GM18502 (cell line): ENCODE measurements around the gene CFD.
"Not testable (repeated sequence)": the region's sequence is repeated elsewhere in the genome, so short reads cannot be mapped to it uniquely, and the experiment has no call there.

Experiments used
- ATAC-seq: cut with Tn5 transposase; IDR thresholded peaks from one replicate; pipeline ENCODE4 v1.9.1; 2021; ENCODE audit warnings: mild to moderate bottlenecking; ENCODE audit not compliant: unreplicated experiment, poor library complexity

The CFD gene

DNA sequence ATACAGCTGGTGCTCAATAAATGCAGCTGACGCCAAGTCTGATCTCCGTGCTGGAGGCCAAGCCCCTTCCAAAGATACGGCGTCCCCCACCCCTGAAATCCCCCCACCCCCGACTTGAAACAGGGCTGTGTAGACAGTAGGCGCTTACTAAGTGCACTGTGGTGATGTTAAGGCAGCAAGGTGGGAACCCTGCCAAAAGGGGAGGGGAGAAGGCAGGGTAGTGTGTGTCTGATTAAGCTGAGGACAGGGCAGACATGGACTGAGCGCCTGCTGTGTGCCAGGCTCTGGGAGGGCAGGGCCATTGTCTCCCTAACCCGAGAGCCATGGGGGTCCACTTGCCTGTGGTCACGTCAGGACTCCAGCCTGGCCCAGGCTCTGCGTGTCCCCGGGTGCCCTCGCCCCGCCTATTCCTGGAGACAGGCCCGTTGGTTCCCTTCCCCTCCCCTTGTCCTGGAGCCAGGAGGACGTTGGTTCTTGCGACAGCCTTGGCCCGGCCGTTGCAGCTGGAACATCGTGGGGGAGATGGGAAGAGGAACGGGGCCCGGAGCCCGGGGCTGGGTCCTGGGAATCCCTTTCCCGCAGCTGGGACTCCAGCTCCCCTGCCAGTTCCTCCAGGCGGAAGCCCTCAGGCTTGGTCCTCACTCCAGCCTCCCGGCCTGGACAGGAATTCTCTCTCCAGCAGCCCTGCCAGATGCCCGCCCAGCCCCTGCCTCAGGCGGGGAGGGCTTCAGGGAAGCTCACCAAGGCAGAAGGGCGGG lies 9.1 kb upstream of the CFD start:
- no peak for ATAC-seq

DNA sequence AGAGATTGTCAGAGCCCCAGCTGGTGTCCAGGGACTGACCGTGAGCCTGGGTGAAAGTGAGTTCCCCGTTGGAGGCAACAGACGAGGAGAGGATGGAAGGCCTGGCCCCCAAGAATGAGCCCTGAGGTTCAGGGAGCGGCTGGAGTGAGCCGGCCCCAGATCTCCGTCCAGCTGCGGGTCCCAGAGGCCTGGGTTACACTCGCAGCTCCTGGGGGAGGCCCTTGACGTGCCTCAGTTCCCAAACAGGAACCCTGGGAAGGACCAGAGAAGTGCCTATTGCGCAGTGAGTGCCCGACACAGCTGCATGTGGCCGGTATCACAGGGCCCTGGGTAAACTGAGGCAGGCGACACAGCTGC lies 8.5 kb upstream of the CFD start:
- ATAC-seq: no peak

DNA sequence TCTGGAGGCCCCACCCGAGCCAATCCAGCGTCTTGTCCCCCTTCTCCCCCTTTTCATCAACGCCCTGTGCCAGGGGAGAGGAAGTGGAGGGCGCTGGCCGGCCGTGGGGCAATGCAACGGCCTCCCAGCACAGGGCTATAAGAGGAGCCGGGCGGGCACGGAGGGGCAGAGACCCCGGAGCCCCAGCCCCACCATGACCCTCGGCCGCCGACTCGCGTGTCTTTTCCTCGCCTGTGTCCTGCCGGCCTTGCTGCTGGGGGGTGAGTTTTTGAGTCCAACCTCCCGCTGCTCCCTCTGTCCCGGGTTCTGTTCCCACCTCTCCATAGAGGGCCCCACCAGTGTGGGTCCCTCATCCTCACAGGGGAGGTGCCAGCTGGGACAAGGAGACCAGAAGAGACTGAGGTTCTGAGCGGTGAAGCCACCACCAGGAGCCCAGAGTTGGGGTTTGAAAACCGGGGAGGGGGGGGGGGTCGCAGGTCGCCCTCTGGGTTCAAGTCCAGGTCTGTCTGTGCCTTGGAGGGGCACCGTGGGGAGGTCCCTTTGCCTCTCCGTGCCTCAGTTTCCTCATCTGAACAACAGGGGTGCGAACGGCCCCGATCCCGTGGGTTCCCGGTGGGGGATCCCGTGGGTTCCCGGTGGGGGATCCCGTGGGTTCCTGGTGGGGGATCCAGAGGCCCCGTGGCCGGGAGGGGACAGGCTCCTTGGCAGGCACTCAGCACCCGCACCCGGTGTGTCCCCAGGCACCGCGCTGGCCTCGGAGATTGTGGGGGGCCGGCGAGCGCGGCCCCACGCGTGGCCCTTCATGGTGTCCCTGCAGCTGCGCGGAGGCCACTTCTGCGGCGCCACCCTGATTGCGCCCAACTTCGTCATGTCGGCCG lies 7.1 kb upstream of the CFD start, which contains the start of gene ELANE:
TSS of gene ELANE (plus strand) at position 168 of the 878 bp plus-strand sequence. CDS start at position 194, 26 bp downstream.
- no peak for ATAC-seq

DNA sequence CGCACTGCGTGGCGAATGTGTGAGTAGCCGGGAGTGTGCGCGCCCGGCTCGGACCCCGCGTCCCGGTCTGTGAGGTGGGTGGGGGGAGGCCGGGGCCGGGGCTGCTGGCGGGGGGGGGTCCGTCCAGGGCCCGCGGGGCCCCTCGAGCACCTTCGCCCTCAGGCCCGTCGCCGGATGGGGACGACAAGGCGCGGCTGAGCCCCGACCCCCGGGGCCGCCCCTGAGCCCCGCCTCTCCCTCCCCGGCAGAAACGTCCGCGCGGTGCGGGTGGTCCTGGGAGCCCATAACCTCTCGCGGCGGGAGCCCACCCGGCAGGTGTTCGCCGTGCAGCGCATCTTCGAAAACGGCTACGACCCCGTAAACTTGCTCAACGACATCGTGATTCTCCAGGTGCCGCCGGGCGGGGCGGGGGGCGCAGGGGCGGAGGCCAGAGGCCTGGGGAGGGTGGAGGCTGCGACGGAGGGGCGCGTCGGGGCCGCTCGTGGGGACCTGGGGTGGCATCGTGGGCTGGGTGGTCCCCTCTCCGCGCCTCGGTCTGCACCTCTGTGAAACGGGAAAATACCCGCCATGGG lies 6.4 kb upstream of the CFD start:
- no peak for ATAC-seq

DNA sequence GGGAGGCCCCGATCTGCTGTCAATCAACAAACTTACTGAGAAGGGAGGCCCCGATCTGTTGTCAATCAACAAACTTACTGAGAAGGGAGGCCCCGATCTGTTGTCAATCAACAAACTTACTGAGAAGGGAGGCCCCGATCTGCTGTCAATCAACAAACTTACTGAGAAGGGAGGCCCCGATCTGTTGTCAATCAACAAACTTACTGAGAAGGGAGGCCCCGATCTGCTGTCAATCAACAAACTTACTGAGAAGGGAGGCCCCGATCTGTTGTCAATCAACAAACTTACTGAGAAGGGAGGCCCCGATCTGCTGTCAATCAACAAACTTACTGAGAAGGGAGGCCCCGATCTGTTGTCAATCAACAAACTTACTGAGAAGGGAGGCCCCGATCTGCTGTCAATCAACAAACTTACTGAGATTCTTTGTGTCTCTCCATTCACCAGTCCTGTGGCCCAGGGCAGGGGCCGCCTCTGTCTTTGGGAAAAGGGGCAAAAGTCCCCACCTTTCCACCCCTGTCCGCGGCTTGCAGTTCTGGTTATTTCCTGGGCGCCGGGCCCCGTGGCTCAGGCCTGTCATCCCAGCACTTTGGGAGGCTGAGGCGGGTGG lies 5.7 kb upstream of the CFD start:
- ATAC-seq: not testable (repeated sequence)

DNA sequence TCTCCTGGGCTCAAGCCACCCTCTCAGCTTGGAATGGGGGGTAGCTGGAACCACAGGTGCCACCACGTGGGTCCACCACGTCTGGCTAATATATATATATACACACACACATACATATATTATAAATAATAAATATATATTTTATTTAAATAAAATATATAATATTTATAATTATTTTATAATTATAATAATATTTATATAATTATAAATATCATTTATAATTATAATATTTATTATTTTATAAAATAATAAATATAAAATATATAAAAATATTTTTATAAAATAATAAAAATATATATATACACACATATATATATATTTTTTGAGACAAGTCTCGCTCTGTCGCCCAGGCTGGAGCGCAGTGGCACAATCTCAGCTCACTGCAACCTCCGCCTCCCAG lies 4.9 kb upstream of the CFD start:
- ATAC-seq: no peak

DNA sequence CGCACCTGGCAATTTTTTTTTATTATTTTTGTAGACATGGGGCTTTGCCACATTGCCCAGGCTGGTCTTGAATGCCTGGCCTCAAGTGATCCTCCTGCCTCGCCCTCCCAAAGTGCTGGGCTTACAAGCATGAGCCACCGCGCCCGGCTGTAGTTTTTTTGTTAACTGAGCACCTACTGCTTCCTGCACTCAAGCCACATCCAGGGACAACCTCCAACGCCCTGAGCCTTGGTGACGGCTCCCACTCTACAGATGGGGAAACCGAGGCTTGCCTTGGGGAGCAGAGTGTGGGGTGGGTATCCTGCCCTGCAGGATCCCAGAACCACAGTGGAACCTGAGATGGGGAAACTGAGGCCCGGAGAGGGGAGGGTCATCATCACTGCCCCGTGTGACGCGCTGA lies 4.3 kb upstream of the CFD start:
- no peak for ATAC-seq

DNA sequence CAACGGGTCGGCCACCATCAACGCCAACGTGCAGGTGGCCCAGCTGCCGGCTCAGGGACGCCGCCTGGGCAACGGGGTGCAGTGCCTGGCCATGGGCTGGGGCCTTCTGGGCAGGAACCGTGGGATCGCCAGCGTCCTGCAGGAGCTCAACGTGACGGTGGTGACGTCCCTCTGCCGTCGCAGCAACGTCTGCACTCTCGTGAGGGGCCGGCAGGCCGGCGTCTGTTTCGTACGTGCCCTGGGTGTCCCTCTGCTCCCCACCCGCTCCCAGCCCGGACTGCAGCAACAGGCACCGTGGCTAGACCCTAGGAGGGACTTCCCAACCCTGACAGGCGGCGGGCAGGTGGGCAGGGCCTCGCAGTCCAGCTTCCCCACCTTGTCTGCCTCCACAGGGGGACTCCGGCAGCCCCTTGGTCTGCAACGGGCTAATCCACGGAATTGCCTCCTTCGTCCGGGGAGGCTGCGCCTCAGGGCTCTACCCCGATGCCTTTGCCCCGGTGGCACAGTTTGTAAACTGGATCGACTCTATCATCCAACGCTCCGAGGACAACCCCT lies 3.8 kb upstream of the CFD start:
- ATAC-seq: no peak

DNA sequence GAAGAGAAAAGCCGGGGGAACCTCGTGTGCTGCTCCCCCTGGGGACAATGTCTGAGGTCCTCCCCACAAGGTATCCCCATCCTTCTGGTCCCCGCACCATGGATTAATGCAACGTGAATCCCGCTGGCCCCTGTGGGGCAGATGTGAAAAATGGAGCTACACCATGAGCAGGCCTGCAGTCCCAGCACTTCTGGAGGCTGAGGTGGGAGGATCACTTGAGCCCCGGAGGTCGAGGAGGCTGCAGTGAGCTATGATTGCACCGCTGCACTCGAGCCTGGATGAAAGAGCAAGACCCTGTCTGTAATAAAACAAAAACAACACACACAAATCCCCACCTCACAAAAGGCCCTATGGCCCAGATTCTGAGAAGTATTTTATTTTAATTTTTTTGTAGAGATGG lies 1.2 kb upstream of the CFD start:
- no peak for ATAC-seq

DNA sequence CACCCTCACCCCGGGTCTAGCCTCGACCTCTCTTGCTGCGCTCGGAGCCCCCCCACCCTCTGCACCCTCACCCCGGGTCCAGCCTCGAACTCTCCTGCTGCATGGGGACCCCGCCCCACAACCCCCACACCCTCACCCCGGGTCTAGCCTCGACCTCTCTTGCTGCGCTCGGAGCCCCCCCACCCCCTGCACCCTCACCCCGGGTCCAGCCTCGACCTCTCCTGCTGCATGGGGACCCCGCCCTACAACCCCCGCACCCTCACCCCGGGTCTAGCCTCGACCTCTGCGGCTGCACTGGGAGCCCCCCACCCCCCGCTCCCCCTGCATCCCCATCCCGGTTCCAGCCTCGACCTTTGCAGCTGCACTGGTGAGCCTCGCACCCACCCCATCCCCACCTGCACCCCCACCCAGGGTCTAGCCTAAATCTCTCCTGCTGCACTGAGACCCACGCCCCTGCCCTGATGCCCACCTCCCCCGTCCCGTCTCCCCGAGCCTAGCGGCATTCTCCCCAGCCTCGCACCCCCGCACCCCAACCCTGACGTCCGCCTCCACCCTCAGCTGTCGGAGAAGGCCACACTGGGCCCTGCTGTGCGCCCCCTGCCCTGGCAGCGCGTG lies 1.8 kb downstream of the CFD start:
- ATAC-seq: no peak

DNA sequence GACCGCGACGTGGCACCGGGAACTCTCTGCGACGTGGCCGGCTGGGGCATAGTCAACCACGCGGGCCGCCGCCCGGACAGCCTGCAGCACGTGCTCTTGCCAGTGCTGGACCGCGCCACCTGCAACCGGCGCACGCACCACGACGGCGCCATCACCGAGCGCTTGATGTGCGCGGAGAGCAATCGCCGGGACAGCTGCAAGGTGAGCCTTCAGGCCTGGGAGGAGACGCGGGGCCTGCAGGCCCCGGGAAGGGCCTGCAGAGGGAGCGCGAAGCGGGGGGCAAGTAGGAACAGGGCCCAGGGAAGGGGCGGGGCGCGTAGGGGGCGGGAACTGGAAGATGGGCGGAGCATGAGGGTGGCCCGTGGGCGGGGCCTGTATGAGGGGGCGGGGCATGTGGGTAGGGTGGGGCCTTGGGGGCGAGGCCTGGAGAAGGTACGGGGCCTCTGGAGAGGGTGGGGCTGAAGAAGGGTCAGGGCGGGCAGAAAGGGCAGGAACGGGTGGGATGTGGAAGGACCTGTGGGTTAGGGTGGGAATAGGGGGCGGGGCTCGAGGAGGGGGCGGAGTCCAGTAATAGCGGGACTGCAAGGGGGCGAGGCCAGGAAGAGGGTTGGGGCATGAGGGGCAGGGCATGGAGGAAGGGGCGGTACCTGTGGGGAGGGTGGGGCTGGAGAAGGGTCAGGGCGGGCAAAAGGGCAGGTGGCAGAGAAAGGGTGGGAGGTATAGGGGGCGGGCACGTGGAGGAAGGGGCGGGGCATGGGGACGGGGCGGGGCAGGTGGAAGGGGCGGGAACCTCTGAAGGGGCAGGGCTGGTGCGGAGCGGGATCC lies 2.5 kb downstream of the CFD start:
- ATAC-seq: no peak

DNA sequence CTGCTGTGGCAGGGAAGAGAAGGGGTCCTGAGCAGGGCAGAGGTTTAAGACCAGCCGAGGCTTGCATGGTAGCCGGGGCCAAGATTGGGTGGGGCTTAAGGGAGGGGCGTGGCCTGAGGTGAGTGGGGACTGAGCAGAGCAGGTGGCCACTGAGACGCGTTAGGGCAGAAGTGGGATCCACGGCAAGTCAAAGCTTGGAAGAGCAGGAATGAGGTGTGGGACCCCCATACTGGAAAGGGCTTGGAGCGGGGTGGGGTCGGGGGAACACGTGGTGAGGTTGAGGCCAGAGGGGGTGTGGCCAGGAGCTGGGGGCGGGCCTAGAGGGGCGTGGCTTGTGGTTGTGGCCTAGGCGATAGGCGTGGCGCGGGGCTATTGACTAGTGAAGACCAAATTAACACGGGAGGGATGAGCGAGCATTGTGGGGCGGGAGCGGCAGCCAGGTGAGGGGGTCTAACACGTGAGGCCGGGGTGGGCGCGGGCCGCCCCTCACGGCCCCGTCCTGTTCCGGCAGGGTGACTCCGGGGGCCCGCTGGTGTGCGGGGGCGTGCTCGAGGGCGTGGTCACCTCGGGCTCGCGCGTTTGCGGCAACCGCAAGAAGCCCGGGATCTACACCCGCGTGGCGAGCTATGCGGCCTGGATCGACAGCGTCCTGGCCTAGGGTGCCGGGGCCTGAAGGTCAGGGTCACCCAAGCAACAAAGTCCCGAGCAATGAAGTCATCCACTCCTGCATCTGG lies 3.3 kb downstream of the CFD start:
- ATAC-seq: no peak

DNA sequence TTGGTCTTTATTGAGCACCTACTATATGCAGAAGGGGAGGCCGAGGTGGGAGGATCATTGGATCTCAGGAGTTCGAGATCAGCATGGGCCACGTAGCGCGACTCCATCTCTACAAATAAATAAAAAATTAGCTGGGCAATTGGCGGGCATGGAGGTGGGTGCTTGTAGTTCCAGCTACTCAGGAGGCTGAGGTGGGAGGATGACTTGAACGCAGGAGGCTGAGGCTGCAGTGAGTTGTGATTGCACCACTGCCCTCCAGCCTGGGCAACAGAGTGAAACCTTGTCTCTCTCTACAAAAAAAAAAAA lies 3.8 kb downstream of the CFD start:
- no peak for ATAC-seq

DNA sequence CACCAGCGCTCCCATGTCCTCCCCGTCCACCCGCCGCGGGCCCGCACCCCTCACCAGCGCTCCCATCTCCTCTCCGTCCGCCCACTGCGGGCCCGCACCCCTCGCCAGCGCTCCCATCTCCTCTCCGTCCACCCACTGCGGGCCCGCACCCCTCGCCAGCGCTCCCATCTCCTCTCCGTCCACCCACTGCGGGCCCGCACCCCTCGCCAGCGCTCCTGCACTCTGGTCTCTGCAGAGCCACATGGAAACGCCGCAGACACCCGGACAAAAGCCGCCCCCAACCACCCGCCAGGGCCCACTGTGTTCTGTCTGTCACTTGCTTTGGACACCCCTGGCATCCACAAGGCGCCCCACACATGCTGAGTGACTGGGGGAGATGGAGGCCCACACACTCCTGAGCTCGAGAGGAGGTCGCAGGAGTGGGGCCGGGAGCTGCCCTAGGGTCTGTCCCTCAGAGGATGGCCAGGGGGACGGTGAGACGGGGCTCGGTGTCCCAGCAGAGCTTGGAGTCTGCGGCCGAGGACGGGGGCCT lies 7.4 kb downstream of the CFD start:
- ATAC-seq: no peak

DNA sequence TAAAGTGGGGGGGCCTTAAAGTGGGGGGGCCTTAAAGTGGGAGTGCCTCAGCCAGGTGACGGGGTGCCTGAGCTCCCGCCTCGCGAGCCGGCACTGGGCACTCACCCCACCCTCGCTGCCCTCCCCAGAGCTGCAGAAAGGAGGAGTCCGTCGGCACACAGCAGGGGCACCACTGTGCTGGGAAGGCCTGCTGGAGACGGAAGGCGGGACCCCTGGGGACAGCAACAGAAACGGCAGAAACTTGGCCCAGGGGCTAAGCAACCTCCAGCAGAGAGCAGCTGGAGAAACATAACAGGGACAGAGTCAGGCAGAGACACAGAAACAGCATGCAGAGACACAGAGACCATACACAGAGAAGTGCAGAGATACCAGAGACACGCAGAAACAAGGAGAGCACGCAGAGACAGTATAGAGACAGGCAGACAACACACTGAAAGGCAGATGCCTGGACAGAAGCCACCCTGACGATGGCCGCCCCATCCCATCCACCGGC lies 7.9 kb downstream of the CFD start:
- no peak for ATAC-seq

DNA sequence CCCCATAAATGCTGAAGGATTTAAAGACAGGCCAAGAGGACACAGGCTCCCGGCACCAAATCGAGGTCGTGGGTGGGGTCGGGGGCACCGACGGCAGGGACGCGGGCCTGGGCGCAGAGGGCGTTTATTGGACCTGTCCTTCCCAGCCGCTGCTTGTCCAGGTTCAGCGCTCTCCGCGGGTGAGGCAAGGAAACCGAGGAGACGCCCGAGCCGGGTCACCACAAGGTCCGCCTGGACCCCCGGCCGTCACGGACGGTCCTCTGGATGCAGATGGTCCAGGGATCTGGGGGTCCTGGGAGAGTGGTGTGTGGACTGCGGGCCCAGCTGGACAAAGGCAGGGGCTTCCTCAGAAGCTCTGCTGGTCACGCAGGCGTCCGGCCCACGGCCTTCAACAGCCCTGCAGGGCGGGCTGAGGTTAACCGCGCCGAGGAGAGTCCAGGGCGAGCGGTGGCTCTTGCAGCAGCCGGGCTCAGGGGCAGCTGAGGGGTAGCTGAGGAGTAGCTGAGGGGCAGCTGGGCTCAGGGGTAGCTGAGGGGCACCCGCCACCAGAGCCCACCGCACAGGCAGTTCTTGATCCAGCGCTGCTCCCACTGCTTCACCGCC lies 8.5 kb downstream of the CFD start:
- ATAC-seq: no peak

DNA sequence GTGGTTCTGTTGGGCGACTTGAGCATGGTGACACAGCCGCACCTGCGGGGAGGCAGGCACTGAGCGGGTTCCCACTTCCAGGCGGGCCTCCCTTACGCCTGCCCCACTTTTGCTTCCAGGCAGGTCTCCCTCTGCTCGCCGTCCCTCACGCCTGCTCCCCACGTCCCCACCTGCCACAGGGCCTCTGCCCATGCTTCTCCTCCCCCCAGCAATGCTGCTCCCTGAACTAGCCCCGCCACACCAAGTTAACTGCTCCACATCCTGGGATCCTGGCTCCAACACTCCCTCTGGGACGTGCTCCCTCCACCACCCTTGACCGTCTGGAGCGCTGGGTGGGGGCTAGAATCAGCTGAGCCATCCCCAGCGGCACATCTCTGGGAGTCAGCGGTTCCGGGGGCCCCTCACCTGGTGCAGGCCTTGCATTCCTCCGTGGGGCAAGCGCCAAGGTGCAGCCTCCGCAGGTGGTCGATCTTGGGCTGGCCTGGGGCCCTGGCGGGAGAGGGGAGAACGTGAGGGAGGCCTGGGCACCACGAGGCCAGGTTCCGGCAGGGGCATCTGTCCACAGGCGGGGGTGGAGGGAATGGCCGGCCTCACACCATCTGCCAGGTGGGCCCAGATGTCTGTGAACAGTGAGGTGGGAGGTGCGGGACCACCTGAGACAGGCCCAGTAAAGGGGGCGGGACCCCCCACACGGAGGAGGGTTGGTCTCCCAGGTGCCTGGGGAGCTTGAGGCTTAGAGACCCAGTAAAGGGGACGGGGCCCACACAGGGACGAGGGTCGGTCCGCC lies 9.2 kb downstream of the CFD start:
- ATAC-seq: no peak
